IMR-90 (cell line): Measurements from ENCODE around the gene FAM89B. TPM values are rescaled to one million over a fixed set of nuclear protein-coding genes. Genes with fewer than 3 reads are reported as not detected.

Experiments
- ATAC-seq: fragments of 200-7000 bp; cut with Tn5 transposase; 2 replicates; pipeline ENCODE4 v1.9.1; 2020; ENCODE audit warnings: low read depth, mild to moderate bottlenecking, moderate library complexity
- BruUV-seq: library from RNA; stranded (reverse); fragments of 400-500 nt; replicated peaks from 2 replicates; lab custom pipeline; 2021; lab: Mats Ljungman, UMichigan
- CTCF ChIA-PET: fragments of 300-600 bp; formaldehyde crosslinking; extraction: SDS; loops from one replicate; lab custom pipeline; 2021; ENCODE audit warnings: antibody characterized with exemption; lab: Yijun Ruan, JAX
- POLR2A ChIA-PET: fragments of 300-600 bp; sonication (Branson Sonifier 250); formaldehyde crosslinking; loops from one replicate; lab custom pipeline; 2022; ENCODE audit warnings: antibody characterized with exemption; ENCODE audit not compliant: unreplicated experiment; lab: Charles Lee
- DNase-seq: peaks from one replicate; pipeline ENCODE4 v3.0.0; 2013
- H2AFZ ChIP-seq: replicated peaks from 2 replicates; pipeline ENCODE3; 2013; ENCODE audit warnings: low read length, mild to moderate bottlenecking; ENCODE audit not compliant: poor library complexity
- H2AK5ac ChIP-seq: 2 replicates; pipeline ENCODE4 v1.6.1; 2013; ENCODE audit warnings: low read depth, low read length, inconsistent platforms
- H2AK9ac ChIP-seq: replicated peaks from 2 replicates; pipeline ENCODE3; 2013; ENCODE audit warnings: mild to moderate bottlenecking, low read depth, low read length, moderate library complexity; ENCODE audit not compliant: poor library complexity
- H2BK120ac ChIP-seq: 2 replicates; pipeline ENCODE4 v1.6.1; 2013; ENCODE audit warnings: low read depth, low read length, inconsistent platforms
- H2BK15ac ChIP-seq: 3 replicates; pipeline ENCODE4 v1.6.1; 2013; ENCODE audit warnings: low read depth, low read length, inconsistent platforms
- H2BK20ac ChIP-seq: 2 replicates; pipeline ENCODE4 v1.6.1; 2013; ENCODE audit warnings: low read depth, mild to moderate bottlenecking, inconsistent platforms, low read length, moderate library complexity
- H2BK5ac ChIP-seq: 2 replicates; pipeline ENCODE4 v1.6.1; 2013; ENCODE audit warnings: mild to moderate bottlenecking, low read depth, low read length, inconsistent platforms; ENCODE audit not compliant: poor library complexity, severe bottlenecking
- H3K14ac ChIP-seq: replicated peaks from 2 replicates; pipeline ENCODE4 v1.6.1; 2013; ENCODE audit warnings: low read depth, low read length, inconsistent platforms
- H3K18ac ChIP-seq: 2 replicates; pipeline ENCODE4 v1.6.1; 2013; ENCODE audit warnings: low read depth, low read length, control low read depth
- H3K23ac ChIP-seq: 2 replicates; pipeline ENCODE4 v1.6.1; 2013; ENCODE audit warnings: low read depth, low read length, inconsistent platforms
- H3K27ac ChIP-seq: 2 replicates; pipeline ENCODE4 v1.5.1; 2013; ENCODE audit warnings: mild to moderate bottlenecking, control low read depth, low read length; ENCODE audit not compliant: insufficient read depth
- H3K27me3 ChIP-seq: 2 replicates; pipeline ENCODE4 v1.6.1; 2013; ENCODE audit warnings: low read length; ENCODE audit not compliant: control insufficient read depth, insufficient read depth
- H3K36me3 ChIP-seq: 2 replicates; pipeline ENCODE4 v1.6.1; 2013; ENCODE audit warnings: low read length, mixed read lengths; ENCODE audit not compliant: control insufficient read depth, insufficient read depth
- H3K4ac ChIP-seq: 2 replicates; pipeline ENCODE4 v1.6.1; 2013; ENCODE audit warnings: low read depth, low read length, inconsistent platforms
- H3K4me1 ChIP-seq: 2 replicates; pipeline ENCODE4 v1.6.1; 2013; ENCODE audit warnings: low read length, mixed read lengths; ENCODE audit not compliant: control insufficient read depth, insufficient read depth
- H3K4me2 ChIP-seq: 2 replicates; pipeline ENCODE4 v1.6.1; 2013; ENCODE audit warnings: low read depth, mild to moderate bottlenecking, control low read depth, low read length, moderate library complexity
- H3K4me3 ChIP-seq: 2 replicates; pipeline ENCODE4 v1.5.1; 2013; ENCODE audit warnings: low read depth, mild to moderate bottlenecking, control low read depth, low read length, moderate library complexity; ENCODE audit not compliant: insufficient read depth
- H3K56ac ChIP-seq: 2 replicates; pipeline ENCODE4 v1.6.1; 2013; ENCODE audit warnings: low read length, inconsistent platforms; ENCODE audit not compliant: insufficient read depth; ENCODE audit errors: extremely low read depth
- H3K79me1 ChIP-seq, 2 experiments: 2 replicates each; pipeline ENCODE4 v1.6.1; 2013; ENCODE audit warnings: low read length in 2 of 2, inconsistent platforms in 1 of 2, low read depth in 1 of 2
- H3K9ac ChIP-seq: 2 replicates; pipeline ENCODE4 v1.6.1; 2013; ENCODE audit warnings: low read depth, low read length, control low read depth
- H3K9me1 ChIP-seq: 2 replicates; pipeline ENCODE4 v1.6.1; 2013; ENCODE audit warnings: low read length, inconsistent platforms; ENCODE audit not compliant: insufficient read depth
- H3K9me3 ChIP-seq: 2 replicates; pipeline ENCODE4 v1.6.1; 2013; ENCODE audit warnings: low read length; ENCODE audit not compliant: control insufficient read depth, insufficient read depth
- H4K20me1 ChIP-seq: 2 replicates; pipeline ENCODE4 v1.6.1; 2013; ENCODE audit warnings: low read length, inconsistent platforms; ENCODE audit not compliant: insufficient read depth
- H4K5ac ChIP-seq: 2 replicates; pipeline ENCODE4 v1.6.1; 2013; ENCODE audit warnings: mild to moderate bottlenecking, low read depth, low read length, control low read depth
- H4K8ac ChIP-seq, 2 experiments: 2 replicates each; pipeline ENCODE4 v1.6.1; 2013; ENCODE audit warnings: low read depth in 2 of 2, low read length in 2 of 2, control low read depth in 1 of 2, inconsistent platforms in 1 of 2
- H4K91ac ChIP-seq: 2 replicates; pipeline ENCODE4 v1.6.1; 2013; ENCODE audit warnings: low read depth, low read length, inconsistent platforms; ENCODE audit not compliant: insufficient read depth
- BHLHE40 ChIP-seq: fragments of 150-350 bp; IDR thresholded peaks from 2 replicates; pipeline ENCODE4 v1.6.1; 2016; ENCODE audit warnings: mild to moderate bottlenecking, low read depth, low read length
- CHD1 ChIP-seq: IDR thresholded peaks from 2 replicates; pipeline ENCODE4 v1.6.1; 2012; ENCODE audit warnings: low read depth, low read length, improper control_type of control experiment
- FOS ChIP-seq: fragments of 150-350 bp; IDR thresholded peaks from 2 replicates; pipeline ENCODE4 v1.6.1; 2016; ENCODE audit warnings: low read depth, low read length
- MAFK ChIP-seq: IDR thresholded peaks from 2 replicates; pipeline ENCODE4 v1.6.1; 2012; ENCODE audit warnings: low read depth, low read length, improper control_type of control experiment
- MAZ ChIP-seq: IDR thresholded peaks from 2 replicates; pipeline ENCODE4 v1.6.1; 2012; ENCODE audit warnings: low read depth, mild to moderate bottlenecking, low read length, improper control_type of control experiment, moderate library complexity, borderline replicate concordance
- NFE2L2 ChIP-seq: fragments of 150-350 bp; IDR thresholded peaks from 2 replicates; pipeline ENCODE4 v1.6.1; 2016; ENCODE audit warnings: low read depth, mild to moderate bottlenecking, low read length
- POLR2A ChIP-seq: IDR thresholded peaks from 2 replicates; pipeline ENCODE4 v1.6.1; 2012; ENCODE audit warnings: mild to moderate bottlenecking, low read depth, low read length
- RAD21 ChIP-seq: IDR thresholded peaks from 2 replicates; pipeline ENCODE4 v1.6.1; 2012; ENCODE audit warnings: low read length, improper control_type of control experiment
- RFX5 ChIP-seq: IDR thresholded peaks from 2 replicates; pipeline ENCODE4 v1.8.0; 2012; ENCODE audit warnings: low read depth, mild to moderate bottlenecking, low read length, moderate library complexity
- SMC3 ChIP-seq: fragments of 150-350 bp; IDR thresholded peaks from 2 replicates; pipeline ENCODE4 v1.6.1; 2016; ENCODE audit warnings: low read depth, mild to moderate bottlenecking, antibody characterized with exemption, low read length, moderate library complexity
- WGBS, 2 experiments: methylation state at CpG; one replicate each; pipeline versions ENCODE4 v1.1.5 to v1.1.7; 2013; ENCODE audit warnings: missing lambda C conversion rate in 2 of 2; ENCODE audit not compliant: insufficient read length in 1 of 2; ENCODE audit errors: extremely low coverage in 2 of 2; 5-methylcytosine and 5-hydroxymethylcytosine counted together
- dilution Hi-C: fragments of 300-500 bp; cut with HindIII; formaldehyde crosslinking; loops from one replicate; pipeline ENCODE4 v1.14.3; 2018; ENCODE audit warnings: low sequenced_read_pairs; ENCODE audit not compliant: unreplicated experiment
- in situ Hi-C: fragments of 300-500 bp; cut with MboI; formaldehyde crosslinking; loops from 3 replicates; pipeline ENCODE4 v1.14.3; 2019; ENCODE audit warnings: low sequenced_read_pairs, inconsistent platforms, mixed read lengths
- intact Hi-C: fragments of 100-400 bp; cut with micrococcal nuclease; formaldehyde crosslinking; loops from 2 replicates; pipeline ENCODE4 v1.10.0; 2022
- polyA plus RNA-seq, 3 experiments: library from polyadenylated mRNA; depleted of rRNA; stranded (reverse); fragments of >200 nt; gene quantifications; 2 replicates each; pipeline ENCODE4 v1.2.3, GENCODE V29; 2012; ENCODE audit warnings: low replicate concordance in 1 of 3
- total RNA-seq: library from RNA; depleted of rRNA; stranded (reverse); fragments of >200 nt; gene quantifications from 2 replicates; pipeline ENCODE4 v1.2.3, GENCODE V29; 2012
- TF ChIP-seq, protein P1 (sequence below): conservative IDR thresholded peaks from 2 replicates; pipeline ENCODE4 v1.5.1; 2012; ENCODE audit warnings: mild to moderate bottlenecking, low read depth, low read length, improper control_type of control experiment
- TF ChIP-seq, protein P2 (sequence below): fragments of 150-350 bp; IDR thresholded peaks from 2 replicates; pipeline ENCODE4 v1.6.1; 2017; ENCODE audit warnings: mild to moderate bottlenecking, antibody characterized with exemption, low read length, low read depth

Gene FAM89B
- total and polyA plus RNA-seq, 2 of the 4 experiments (the other 2 are of a cell fraction): 12.0 to 65.5 TPM

DNA sequence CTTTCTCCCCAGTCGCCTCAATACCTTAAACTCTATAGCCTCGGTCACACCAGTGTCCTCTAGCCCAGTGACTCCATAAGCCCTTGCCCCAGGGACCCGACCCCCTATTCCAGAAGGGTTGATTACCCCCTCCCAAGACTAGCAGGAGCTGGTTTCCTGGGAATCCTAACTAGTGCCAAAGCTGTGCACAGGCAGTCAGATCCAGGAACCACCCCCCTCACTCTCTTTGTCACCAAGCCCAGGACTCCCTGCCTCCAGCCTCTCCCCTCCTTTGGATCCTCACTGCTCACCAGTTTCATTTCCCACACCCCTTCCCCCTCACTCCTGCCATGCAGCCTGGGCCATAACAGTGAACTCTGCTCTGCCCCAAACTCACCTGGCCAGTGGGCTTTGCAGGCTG is 23.9 kb upstream of the FAM89B start:
- Histone ChIP-seq H3K4me3 (no peak overlapping the region), H2AK9ac (no peak overlapping the region), H3K9me1 (no peaks in the 10 kb centered on the region), H2BK5ac (no peak overlapping the region), H4K5ac (no peak overlapping the region), H3K14ac (no peak overlapping the region), H3K9ac (no peak overlapping the region), H3K9me3 (no peaks in the 10 kb centered on the region), H3K4me1 (no peaks in the 10 kb centered on the region), H2AFZ (no peak overlapping the region), H3K36me3 (peaks cover 53% of the 10 kb centered on the region), H3K56ac (no peak overlapping the region), H4K20me1 (peaks cover 8% of the 10 kb centered on the region), H3K27ac (no peak overlapping the region), H3K23ac (no peak overlapping the region), H4K91ac (no peak overlapping the region), H3K27me3 (no peaks in the 10 kb centered on the region), H2BK15ac (no peak overlapping the region), H3K4me2 (no peak overlapping the region), H2BK20ac (no peak overlapping the region), H2AK5ac (no peak overlapping the region), H3K79me1 (peaks cover 3 to 8% of the 10 kb centered on the region in 2 experiments; a peak in 2 of 4 replicates), H2BK120ac (no peak overlapping the region), H3K4ac (no peak overlapping the region), H4K8ac (no peak overlapping the region), H3K18ac (no peak overlapping the region)
- ATAC-seq (no peak), DNase-seq (no peak)
- CTCF ChIA-PET: no interaction called here
- dilution Hi-C loops (no loop called here), intact Hi-C loops (no loop called here), in situ Hi-C loops (no loop called here)
- TF ChIP-seq POLR2A (no peak), BHLHE40 (no peak), MAZ (no peak), FOS (no peak), CHD1 (no peak), MAFK (no peak), NFE2L2 (no peak), RAD21 (no peak), SMC3 (no peak), RFX5 (no peak)
- TF ChIP-seq, protein P1, sequence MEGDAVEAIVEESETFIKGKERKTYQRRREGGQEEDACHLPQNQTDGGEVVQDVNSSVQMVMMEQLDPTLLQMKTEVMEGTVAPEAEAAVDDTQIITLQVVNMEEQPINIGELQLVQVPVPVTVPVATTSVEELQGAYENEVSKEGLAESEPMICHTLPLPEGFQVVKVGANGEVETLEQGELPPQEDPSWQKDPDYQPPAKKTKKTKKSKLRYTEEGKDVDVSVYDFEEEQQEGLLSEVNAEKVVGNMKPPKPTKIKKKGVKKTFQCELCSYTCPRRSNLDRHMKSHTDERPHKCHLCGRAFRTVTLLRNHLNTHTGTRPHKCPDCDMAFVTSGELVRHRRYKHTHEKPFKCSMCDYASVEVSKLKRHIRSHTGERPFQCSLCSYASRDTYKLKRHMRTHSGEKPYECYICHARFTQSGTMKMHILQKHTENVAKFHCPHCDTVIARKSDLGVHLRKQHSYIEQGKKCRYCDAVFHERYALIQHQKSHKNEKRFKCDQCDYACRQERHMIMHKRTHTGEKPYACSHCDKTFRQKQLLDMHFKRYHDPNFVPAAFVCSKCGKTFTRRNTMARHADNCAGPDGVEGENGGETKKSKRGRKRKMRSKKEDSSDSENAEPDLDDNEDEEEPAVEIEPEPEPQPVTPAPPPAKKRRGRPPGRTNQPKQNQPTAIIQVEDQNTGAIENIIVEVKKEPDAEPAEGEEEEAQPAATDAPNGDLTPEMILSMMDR: no peak
- TF ChIP-seq, protein P2, sequence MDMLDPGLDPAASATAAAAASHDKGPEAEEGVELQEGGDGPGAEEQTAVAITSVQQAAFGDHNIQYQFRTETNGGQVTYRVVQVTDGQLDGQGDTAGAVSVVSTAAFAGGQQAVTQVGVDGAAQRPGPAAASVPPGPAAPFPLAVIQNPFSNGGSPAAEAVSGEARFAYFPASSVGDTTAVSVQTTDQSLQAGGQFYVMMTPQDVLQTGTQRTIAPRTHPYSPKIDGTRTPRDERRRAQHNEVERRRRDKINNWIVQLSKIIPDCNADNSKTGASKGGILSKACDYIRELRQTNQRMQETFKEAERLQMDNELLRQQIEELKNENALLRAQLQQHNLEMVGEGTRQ: no peak
- POLR2A ChIA-PET: no interaction called here
- BruUV-seq: no TSS peak
- WGBS, 2 experiments: 81% methylated on average over 3 of the region's 3 CpGs; no CpG with 5 or more reads in 1 of the 2 experiments
